WI38 (cell line): ENCODE results near the gene GNL3.

Source experiments
- H3K4me3 ChIP-seq: 2 replicates; pipeline ENCODE4 v1.5.1; 2011; ENCODE audit warnings: low read depth, mild to moderate bottlenecking, control low read depth, low read length
- TF ChIP-seq, protein P1 (sequence below): IDR thresholded peaks from 2 replicates; pipeline ENCODE4 v1.5.1; 2012; ENCODE audit warnings: low read depth, mild to moderate bottlenecking, control low read depth, low read length

GNL3 gene

DNA sequence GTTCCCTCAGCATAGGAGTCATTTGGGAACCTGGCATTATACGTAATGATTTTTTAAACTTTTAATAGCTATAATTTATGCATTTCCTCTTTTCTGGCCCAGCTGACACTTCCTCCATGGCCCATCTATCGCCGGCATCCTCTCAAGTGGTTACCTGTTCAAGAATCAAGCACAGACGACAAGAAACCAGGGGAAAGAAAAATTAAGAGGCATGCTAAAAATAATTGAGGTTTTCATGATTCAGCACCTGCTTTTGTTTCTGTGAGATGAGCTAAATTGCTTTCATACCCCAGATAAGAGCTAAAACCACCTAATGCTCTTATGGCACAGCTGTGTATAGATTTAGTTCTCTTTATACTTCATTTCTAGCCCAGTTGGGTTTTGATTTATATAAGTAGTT lies 21.8 kb downstream of the GNL3 start:
- H3K4me3 ChIP-seq = no peak overlapping the region
- TF ChIP-seq, protein P1, sequence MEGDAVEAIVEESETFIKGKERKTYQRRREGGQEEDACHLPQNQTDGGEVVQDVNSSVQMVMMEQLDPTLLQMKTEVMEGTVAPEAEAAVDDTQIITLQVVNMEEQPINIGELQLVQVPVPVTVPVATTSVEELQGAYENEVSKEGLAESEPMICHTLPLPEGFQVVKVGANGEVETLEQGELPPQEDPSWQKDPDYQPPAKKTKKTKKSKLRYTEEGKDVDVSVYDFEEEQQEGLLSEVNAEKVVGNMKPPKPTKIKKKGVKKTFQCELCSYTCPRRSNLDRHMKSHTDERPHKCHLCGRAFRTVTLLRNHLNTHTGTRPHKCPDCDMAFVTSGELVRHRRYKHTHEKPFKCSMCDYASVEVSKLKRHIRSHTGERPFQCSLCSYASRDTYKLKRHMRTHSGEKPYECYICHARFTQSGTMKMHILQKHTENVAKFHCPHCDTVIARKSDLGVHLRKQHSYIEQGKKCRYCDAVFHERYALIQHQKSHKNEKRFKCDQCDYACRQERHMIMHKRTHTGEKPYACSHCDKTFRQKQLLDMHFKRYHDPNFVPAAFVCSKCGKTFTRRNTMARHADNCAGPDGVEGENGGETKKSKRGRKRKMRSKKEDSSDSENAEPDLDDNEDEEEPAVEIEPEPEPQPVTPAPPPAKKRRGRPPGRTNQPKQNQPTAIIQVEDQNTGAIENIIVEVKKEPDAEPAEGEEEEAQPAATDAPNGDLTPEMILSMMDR = no peak

DNA sequence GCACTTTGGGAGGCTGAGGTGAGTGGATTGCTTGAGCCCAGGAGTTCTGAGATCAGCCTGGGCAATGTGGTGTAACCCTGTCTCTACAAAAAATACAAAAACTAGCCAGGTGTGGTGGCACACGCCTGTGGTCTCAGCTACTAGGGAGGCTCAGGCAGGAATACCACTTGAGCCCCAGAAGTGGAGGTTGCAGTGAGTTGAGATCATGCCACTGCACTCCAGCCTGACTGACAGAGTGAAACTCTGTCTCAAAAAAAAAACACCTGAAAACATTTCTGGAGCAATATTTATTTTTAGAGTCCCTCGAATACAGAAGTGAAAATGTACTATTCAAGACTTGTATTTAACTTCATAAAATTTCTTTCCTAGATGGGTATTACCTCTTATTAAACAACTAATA lies 24.7 kb downstream of the GNL3 start:
- TF ChIP-seq, protein P1 = no peak
- H3K4me3 ChIP-seq = no peak overlapping the region

- H3K4me3 ChIP-seq = no peak overlapping the region
- TF ChIP-seq, protein P1 = no peak
These were observed 26.7 kb downstream of the GNL3 start for GRCh38 chr3:52712291-52713212.

GRCh38 chr3:52714335-52715302 lies 28.8 kb downstream of the GNL3 start:
- no peak overlapping the region for H3K4me3 ChIP-seq
- TF ChIP-seq, protein P1 = no peak

DNA sequence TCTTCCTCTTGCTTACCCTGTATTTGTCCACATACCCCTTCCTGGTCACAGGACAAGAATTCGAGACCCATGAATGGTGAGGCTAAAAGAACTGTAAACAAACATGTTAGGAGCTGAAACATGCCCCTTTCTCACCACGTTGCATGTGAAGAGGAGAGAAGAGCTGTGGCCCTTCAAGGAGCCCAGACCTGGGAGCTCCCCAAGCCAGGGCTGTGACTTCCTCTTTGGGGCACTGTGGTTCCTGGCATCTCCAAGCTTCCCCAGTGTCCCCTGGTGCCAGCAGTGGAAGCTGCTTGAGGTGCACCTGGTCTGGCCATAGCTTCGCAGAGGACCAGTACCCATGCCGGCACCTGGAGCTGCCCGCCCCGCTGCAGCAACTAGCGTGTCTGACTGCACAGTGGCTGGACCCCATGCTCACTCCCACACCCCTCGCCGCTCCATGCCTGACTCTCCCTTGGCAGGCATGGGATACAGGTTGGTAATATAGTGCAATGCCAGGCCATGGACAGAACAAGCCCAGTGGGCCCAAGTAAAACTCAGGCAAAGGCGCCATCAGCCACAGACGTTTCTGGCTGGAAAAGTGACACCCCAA lies 30.0 kb downstream of the GNL3 start:
- TF ChIP-seq, protein P1 = no peak
- H3K4me3 ChIP-seq = no peak overlapping the region

GRCh38 chr3:52719618-52720017 lies 33.8 kb downstream of the GNL3 start:
- TF ChIP-seq, protein P1 = no peak
- H3K4me3 ChIP-seq = no peak overlapping the region
